ENCODE results near the gene PCDHA13. TPM values are rescaled to one million over a fixed set of nuclear protein-coding genes. Genes with fewer than 3 reads are reported as not detected.
"Not testable (repeated sequence)": the region's sequence is repeated elsewhere in the genome, so short reads cannot be mapped to it uniquely, and the experiment has no call there.

PCDHA13 gene
- total RNA-seq, 6 experiments from 2014 or later, result 0.35 to 1.8 (median 1.2) TPM; not detected in 1

DNA sequence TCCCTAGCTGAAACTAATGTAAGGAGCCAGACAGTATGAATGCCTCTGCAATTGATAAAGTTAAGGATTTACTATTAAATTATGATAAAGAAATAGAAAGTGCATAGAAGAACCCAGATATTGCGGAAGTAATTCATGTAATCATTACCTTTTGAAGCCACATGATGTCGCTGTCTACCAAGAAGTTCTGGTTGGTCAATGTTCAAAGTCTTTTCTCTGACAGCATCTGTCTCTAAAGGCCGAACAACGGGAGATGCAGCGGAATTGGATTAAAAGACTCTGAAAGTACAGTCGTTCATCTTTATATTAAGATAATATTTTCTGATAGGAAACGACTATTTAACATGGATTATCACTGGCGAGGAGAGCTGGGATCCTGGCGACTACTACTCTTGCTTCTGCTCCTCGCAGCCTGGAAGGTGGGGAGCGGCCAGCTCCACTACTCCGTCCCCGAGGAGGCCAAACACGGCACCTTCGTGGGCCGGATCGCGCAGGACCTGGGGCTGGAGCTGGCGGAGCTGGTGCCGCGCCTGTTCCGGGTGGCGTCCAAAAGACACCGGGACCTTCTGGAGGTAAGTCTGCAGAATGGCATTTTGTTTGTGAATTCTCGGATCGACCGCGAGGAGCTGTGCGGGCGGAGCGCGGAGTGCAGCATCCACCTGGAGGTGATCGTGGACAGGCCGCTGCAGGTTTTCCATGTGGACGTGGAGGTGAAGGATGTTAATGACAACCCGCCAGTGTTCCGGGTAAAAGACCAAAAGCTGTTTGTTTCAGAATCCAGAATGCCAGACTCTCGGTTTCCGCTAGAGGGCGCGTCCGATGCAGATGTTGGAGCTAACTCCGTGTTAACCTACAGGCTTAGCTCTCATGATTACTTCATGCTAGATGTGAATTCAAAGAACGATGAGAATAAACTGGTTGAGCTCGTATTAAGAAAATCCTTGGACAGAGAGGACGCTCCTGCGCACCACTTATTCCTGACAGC, 40.7 kb upstream of the PCDHA13 start, which contains the start of gene PCDHA8:
Gene PCDHA8, plus strand, starts transcription at position 210 of the 985 bp plus-strand sequence. Its CDS starts 135 bp downstream, at position 345.
- ATAC-seq (no peak), DNase-seq (no peak)
- Histone ChIP-seq H3K9me3 (no peaks in the 10 kb centered on the region), H3K4me3 (no peak within 1 kb of the TSS), H3K36me3 (no peaks in the 10 kb centered on the region), H3K4me1 (no peaks in the 10 kb centered on the region), H3K27ac (no peak within 1 kb of the TSS), H3K27me3 (no peaks in the 10 kb centered on the region)
- WGBS (ENCODE audit: insufficient coverage, low coverage, low lambda C conversion rate, missing lambda C conversion rate), result 20% methylated on average over 28 of the region's 47 CpGs
- intact Hi-C loops (cut with DNase I), result no loop called here
- TF ChIP-seq, protein P1, sequence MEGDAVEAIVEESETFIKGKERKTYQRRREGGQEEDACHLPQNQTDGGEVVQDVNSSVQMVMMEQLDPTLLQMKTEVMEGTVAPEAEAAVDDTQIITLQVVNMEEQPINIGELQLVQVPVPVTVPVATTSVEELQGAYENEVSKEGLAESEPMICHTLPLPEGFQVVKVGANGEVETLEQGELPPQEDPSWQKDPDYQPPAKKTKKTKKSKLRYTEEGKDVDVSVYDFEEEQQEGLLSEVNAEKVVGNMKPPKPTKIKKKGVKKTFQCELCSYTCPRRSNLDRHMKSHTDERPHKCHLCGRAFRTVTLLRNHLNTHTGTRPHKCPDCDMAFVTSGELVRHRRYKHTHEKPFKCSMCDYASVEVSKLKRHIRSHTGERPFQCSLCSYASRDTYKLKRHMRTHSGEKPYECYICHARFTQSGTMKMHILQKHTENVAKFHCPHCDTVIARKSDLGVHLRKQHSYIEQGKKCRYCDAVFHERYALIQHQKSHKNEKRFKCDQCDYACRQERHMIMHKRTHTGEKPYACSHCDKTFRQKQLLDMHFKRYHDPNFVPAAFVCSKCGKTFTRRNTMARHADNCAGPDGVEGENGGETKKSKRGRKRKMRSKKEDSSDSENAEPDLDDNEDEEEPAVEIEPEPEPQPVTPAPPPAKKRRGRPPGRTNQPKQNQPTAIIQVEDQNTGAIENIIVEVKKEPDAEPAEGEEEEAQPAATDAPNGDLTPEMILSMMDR (IDR thresholded peaks at IDR 0.05), result peak in 1 of 4 donors; percentile 15
- no peak for TF ChIP-seq POLR2A (IDR thresholded peaks at IDR 0.05)

DNA sequence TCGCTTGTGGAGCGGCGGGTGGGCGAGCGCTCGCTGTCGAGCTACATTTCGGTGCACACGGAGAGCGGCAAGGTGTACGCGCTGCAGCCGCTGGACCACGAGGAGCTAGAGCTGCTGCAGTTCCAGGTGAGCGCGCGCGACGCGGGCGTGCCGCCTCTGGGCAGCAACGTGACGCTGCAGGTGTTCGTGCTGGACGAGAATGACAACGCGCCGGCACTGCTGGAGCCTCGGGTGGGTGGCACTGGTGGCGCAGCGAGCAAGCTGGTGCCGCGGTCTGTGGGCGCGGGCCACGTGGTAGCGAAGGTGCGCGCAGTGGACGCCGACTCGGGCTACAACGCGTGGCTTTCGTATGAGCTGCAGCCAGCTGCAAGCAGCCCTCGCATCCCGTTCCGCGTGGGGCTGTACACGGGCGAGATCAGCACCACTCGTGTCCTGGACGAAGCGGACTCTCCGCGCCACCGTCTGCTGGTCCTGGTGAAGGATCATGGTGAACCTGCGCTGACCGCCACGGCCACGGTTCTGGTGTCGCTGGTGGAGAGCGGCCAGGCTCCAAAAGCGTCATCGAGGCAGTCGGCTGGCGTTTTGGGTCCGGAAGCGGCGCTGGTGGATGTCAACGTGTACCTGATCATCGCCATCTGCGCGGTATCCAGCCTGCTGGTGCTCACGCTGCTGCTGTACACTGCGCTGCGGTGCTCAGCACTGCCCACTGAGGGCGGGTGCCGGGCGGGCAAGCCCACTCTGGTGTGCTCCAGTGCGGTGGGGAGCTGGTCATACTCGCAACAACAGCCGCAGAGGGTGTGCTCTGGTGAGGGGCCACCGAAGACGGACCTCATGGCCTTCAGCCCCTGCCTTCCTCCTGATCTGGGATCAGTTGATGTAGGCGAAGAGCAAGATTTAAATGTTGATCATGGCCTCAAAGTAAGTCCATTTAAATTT, 38.9 kb upstream of the PCDHA13 start:
- DNase-seq (no peak), ATAC-seq (no peak)
- TF ChIP-seq, protein P1 (IDR thresholded peaks at IDR 0.05), result no peak
- TF ChIP-seq POLR2A (IDR thresholded peaks at IDR 0.05), result no peak
- 47% methylated on average over 7 of the region's 87 CpGs for WGBS (ENCODE audit: insufficient coverage, low coverage, low lambda C conversion rate, missing lambda C conversion rate)
- H3K4me1 ChIP-seq, result no peaks in the 10 kb centered on the region
- H3K36me3 ChIP-seq, result no peaks in the 10 kb centered on the region
- intact Hi-C loops (cut with DNase I), result no loop called here
- no peak overlapping the region for H3K27ac ChIP-seq
- no peaks in the 10 kb centered on the region for H3K9me3 ChIP-seq
- H3K27me3 ChIP-seq, result no peaks in the 10 kb centered on the region
- H3K4me3 ChIP-seq, result no peak overlapping the region

DNA sequence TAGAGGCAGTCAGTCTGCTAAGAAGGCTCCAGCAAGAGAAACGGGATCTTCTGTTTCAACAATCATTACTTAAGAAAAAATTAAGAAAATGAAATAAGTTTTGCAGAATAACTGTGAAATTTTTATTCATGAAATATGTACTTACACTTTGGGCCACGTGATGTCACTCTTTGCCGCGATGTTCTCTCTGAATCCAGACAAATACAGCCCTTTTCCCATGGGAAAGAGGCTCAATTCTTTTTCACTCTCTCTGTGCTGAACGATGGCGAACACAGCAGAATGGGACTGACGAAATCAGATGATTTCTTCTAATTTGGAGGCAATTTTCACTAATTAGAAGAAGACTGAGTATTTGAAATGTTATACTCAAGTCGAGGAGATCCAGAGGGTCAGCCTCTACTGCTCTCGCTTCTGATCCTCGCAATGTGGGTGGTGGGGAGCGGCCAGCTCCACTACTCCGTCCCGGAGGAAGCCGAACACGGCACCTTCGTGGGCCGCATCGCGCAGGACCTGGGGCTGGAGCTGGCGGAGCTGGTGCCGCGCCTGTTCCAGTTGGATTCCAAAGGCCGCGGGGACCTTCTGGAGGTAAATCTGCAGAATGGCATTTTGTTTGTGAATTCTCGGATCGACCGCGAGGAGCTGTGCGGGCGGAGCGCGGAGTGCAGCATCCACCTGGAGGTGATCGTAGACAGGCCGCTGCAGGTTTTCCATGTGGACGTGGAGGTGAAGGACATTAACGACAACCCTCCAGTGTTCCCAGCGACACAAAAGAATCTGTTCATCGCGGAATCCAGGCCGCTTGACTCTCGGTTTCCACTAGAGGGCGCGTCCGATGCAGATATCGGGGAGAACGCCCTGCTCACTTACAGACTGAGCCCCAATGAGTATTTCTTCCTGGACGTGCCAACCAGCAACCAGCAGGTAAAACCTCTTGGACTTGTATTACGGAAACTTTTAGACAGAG, 33.5 kb upstream of the PCDHA13 start, which contains the start of gene PCDHA9:
Gene PCDHA9, plus strand, starts transcription at position 244 of the 964 bp plus-strand sequence. Its CDS starts 114 bp downstream, at position 358.
- H3K27me3 ChIP-seq; H3K27ac ChIP-seq; H3K4me3 ChIP-seq; ATAC-seq; H3K9me3 ChIP-seq; H3K36me3 ChIP-seq; H3K4me1 ChIP-seq; DNase-seq; intact Hi-C loops (cut with DNase I): not testable (repeated sequence)
- WGBS (ENCODE audit: insufficient coverage, low coverage, low lambda C conversion rate, missing lambda C conversion rate), result 17% methylated on average over 21 of the region's 48 CpGs

DNA sequence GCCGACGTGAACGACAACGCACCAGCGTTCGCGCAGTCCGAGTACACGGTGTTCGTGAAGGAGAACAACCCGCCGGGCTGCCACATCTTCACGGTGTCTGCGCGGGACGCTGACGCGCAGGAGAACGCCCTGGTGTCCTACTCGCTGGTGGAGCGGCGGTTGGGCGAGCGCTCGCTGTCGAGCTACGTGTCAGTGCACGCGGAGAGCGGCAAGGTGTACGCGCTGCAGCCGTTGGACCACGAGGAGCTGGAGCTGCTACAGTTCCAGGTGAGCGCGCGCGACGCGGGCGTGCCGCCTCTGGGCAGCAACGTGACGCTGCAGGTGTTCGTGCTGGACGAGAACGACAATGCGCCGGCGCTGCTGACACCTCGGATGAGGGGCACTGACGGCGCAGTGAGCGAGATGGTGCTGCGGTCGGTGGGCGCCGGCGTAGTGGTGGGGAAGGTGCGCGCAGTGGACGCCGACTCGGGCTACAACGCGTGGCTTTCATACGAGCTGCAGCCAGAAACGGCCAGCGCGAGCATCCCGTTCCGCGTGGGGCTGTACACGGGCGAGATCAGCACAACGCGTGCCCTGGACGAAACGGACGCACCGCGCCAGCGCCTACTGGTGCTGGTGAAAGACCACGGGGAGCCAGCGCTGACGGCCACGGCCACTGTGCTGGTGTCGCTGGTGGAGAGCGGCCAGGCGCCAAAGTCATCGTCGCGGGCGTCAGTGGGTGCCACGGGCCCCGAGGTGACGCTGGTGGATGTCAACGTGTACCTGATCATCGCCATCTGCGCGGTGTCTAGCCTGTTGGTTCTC, 31.9 kb upstream of the PCDHA13 start:
- DNase-seq; H3K4me1 ChIP-seq; H3K27ac ChIP-seq; H3K9me3 ChIP-seq; intact Hi-C loops (cut with DNase I); H3K36me3 ChIP-seq; H3K27me3 ChIP-seq; ATAC-seq; H3K4me3 ChIP-seq: not testable (repeated sequence)
- 34% methylated on average over 22 of the region's 101 CpGs for WGBS (ENCODE audit: insufficient coverage, low coverage, low lambda C conversion rate, missing lambda C conversion rate)

All from right lobe of liver (tissue), 6 donors.